ENCODE measurements around the gene AMY1B.
"Not testable (repeated sequence)": the region's sequence is repeated elsewhere in the genome, so short reads cannot be mapped to it uniquely, and the experiment has no call there.

DNA sequence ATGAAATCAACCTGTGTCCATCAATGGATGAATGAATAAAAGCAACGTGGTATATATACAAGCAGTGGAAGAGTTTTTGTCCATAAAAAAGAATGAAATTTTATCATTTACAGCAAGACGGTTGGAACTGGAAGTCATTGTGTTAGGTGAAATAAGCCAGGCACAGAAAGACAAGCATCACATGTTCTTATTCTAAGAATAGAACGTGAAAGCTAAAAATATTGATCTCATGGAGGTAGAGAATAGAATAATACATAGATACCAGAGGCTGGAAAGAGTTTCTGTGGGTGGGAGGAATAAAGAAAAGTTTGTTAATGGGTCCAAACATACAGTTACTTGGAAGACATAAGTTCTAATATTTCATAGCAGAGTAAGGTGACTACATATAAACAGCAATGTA lies 14.4 kb upstream of the AMY1B start:
- not testable (repeated sequence) for TF ChIP-seq NFRKB (IDR thresholded peaks at IDR 0.05); SP1 (IDR thresholded peaks at IDR 0.05); FOXM1 (IDR thresholded peaks at IDR 0.05; ENCODE audit: borderline replicate concordance)

Data from HEK293T (cell line).